ENCODE data around the gene SPTLC2. TPM values are rescaled to one million over a fixed set of nuclear protein-coding genes. Genes with fewer than 3 reads are reported as not detected.
A peak's percentile ranks its signal among the peaks of the same experiment; 100 is the strongest.

The SPTLC2 gene
- total and polyA plus RNA-seq, 2 of the 13 experiments (the other 11 are each of a cell fraction or from before 2014, with no cell fraction given), result 17.4 to 17.5 TPM

GRCh38 chr14:77654001-77654441 is 37.6 kb upstream of the SPTLC2 start (continued):
- no peak for TF ChIP-seq THYN1 (CRISPR knock-in tag; IDR thresholded peaks at IDR 0.05; ENCODE audit: borderline replicate concordance, low read depth)
- TF ChIP-seq ZFY (CRISPR knock-in tag; IDR thresholded peaks at IDR 0.05), result peak; percentile 40
- TF ChIP-seq, protein P1, sequence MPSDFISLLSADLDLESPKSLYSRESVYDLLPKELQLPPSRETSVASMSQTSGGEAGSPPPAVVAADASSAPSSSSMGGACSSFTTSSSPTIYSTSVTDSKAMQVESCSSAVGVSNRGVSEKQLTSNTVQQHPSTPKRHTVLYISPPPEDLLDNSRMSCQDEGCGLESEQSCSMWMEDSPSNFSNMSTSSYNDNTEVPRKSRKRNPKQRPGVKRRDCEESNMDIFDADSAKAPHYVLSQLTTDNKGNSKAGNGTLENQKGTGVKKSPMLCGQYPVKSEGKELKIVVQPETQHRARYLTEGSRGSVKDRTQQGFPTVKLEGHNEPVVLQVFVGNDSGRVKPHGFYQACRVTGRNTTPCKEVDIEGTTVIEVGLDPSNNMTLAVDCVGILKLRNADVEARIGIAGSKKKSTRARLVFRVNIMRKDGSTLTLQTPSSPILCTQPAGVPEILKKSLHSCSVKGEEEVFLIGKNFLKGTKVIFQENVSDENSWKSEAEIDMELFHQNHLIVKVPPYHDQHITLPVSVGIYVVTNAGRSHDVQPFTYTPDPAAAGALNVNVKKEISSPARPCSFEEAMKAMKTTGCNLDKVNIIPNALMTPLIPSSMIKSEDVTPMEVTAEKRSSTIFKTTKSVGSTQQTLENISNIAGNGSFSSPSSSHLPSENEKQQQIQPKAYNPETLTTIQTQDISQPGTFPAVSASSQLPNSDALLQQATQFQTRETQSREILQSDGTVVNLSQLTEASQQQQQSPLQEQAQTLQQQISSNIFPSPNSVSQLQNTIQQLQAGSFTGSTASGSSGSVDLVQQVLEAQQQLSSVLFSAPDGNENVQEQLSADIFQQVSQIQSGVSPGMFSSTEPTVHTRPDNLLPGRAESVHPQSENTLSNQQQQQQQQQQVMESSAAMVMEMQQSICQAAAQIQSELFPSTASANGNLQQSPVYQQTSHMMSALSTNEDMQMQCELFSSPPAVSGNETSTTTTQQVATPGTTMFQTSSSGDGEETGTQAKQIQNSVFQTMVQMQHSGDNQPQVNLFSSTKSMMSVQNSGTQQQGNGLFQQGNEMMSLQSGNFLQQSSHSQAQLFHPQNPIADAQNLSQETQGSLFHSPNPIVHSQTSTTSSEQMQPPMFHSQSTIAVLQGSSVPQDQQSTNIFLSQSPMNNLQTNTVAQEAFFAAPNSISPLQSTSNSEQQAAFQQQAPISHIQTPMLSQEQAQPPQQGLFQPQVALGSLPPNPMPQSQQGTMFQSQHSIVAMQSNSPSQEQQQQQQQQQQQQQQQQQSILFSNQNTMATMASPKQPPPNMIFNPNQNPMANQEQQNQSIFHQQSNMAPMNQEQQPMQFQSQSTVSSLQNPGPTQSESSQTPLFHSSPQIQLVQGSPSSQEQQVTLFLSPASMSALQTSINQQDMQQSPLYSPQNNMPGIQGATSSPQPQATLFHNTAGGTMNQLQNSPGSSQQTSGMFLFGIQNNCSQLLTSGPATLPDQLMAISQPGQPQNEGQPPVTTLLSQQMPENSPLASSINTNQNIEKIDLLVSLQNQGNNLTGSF (CRISPR knock-in tag; IDR thresholded peaks at IDR 0.05), result 0 out of 2 replicates have a peak, but pooled peaks have one; percentile 26
- TF ChIP-seq ZNF232 (CRISPR knock-in tag; IDR thresholded peaks at IDR 0.05; ENCODE audit: borderline replicate concordance), result 0 out of 2 replicates have a peak, but pooled peaks have one; percentile 29

- in situ Hi-C loops (cut with HindIII; ENCODE audit: extremely low pct_ligation_motif_present, low pct_unique_long_range_greater_than_20kb) (no loop called here), intact Hi-C loops (cut with micrococcal nuclease; ENCODE audit: unreplicated experiment) (no loop called here)
- H3K9me3 ChIP-seq (ENCODE audit: low read length), result no peaks in the 10 kb centered on the region
- no peaks in the 10 kb centered on the region for H3K79me2 ChIP-seq (ENCODE audit: insufficient read depth, low read length)
- BruUV-seq (replicated peaks), result no TSS peak
- no peak overlapping the region for H3K4me3 ChIP-seq (replicated peaks in 1 of 3; ENCODE audit: insufficient read depth in 1 of 3, low read depth in 2 of 3, low read length in 3 of 3)
- H3K36me3 ChIP-seq (replicated peaks in 1 of 2; ENCODE audit: control insufficient read depth in 1 of 2, insufficient read depth in 2 of 2, low read length in 2 of 2), result no peaks in the 10 kb centered on the region
- no peak overlapping the region for H3K9ac ChIP-seq (ENCODE audit: insufficient read depth, low read depth, low read length)
- CTCF ChIA-PET (ENCODE audit: low intra/inter-chr PET ratio, low total read pairs), result no interaction called here
- H3K27me3 ChIP-seq (ENCODE audit: control insufficient read depth in 1 of 2, insufficient read depth in 2 of 2, low read length in 2 of 2), result no peaks in the 10 kb centered on the region; a peak in 1 of 5 replicates
- TF ChIP-seq ZFP82 (CRISPR knock-in tag; IDR thresholded peaks at IDR 0.05; ENCODE audit: borderline replicate concordance) (no peak), RAD21 (CRISPR knock-in tag; IDR thresholded peaks at IDR 0.05) (no peak), ZNF652 (CRISPR knock-in tag; IDR thresholded peaks at IDR 0.05; ENCODE audit: borderline replicate concordance, low read depth) (no peak), ZNF597 (CRISPR knock-in tag; IDR thresholded peaks at IDR 0.05) (no peak), SUZ12 (IDR thresholded peaks at IDR 0.05; ENCODE audit: low read depth, low read length) (no peak), MZF1 (CRISPR knock-in tag; IDR thresholded peaks at IDR 0.05; ENCODE audit: borderline replicate concordance) (no peak), ZBTB14 (CRISPR knock-in tag; IDR thresholded peaks at IDR 0.05) (no peak), NFYC (CRISPR knock-in tag; IDR thresholded peaks at IDR 0.05) (no peak), MTF2 (CRISPR knock-in tag; IDR thresholded peaks at IDR 0.05; ENCODE audit: borderline replicate concordance) (no peak), SNRNP70 (IDR thresholded peaks at IDR 0.05; ENCODE audit: low read depth, low read length) (no peak), ZNF101 (CRISPR knock-in tag; IDR thresholded peaks at IDR 0.05; ENCODE audit: borderline replicate concordance, low read depth) (no peak), MED13 (CRISPR knock-in tag; IDR thresholded peaks at IDR 0.05) (no peak)
- DNase-seq (ENCODE audit: low spot score) (no peak), FAIRE-seq (no peak), ATAC-seq (no peak)
- no peak overlapping the region for H2AFZ ChIP-seq (ENCODE audit: low read length)
- H4K20me1 ChIP-seq (ENCODE audit: insufficient read depth, low read length), result no peaks in the 10 kb centered on the region
- 58% methylated on average over 3 of the region's 3 CpGs for WGBS (ENCODE audit: low lambda C conversion rate)
- H3K4me2 ChIP-seq (ENCODE audit: low read depth, low read length), result no peak overlapping the region
- POLR2A ChIA-PET, result no interaction called here
- peaks cover 38% of the 10 kb centered on the region for H3K4me1 ChIP-seq (ENCODE audit: insufficient read depth, low read length)
- H3K27ac ChIP-seq (ENCODE audit: extremely low read length, insufficient read depth, low read length), result no peak overlapping the region
These were observed 32.9 kb upstream of the SPTLC2 start for GRCh38 chr14:77649326-77649725.
